ENCODE measurements around the gene ARRDC4.

DNA sequence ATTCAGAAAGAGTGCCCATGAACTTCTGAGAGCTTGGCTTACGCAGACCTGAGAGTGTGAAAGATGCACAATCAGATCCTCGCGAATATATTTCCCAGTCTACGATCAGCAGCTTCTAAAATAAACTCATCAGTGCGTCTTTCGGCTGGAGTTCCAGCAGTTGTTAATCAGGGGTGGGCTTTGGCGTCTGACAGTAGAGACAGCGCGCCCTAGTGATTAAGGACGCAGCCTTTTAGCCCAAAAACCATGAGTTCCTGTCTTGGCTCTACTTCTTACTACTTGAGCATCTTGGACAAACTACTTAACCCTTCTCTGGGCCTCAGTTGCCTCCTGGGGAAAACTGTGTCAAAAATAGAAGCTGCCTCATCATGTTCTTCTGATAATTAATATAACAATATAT lies 15.8 kb upstream of the ARRDC4 start:
- TF ChIP-seq POLR2A (IDR thresholded peaks at IDR 0.05; ENCODE audit: low read depth, low read length), result no peak
- TF ChIP-seq TAF1 (IDR thresholded peaks at IDR 0.05; ENCODE audit: borderline replicate concordance, low read depth, low read length), result no peak
